ENCODE results near the gene SURF4.
"Not testable (repeated sequence)": the region's sequence is repeated elsewhere in the genome, so short reads cannot be mapped to it uniquely, and the experiment has no call there.

The SURF4 gene

DNA sequence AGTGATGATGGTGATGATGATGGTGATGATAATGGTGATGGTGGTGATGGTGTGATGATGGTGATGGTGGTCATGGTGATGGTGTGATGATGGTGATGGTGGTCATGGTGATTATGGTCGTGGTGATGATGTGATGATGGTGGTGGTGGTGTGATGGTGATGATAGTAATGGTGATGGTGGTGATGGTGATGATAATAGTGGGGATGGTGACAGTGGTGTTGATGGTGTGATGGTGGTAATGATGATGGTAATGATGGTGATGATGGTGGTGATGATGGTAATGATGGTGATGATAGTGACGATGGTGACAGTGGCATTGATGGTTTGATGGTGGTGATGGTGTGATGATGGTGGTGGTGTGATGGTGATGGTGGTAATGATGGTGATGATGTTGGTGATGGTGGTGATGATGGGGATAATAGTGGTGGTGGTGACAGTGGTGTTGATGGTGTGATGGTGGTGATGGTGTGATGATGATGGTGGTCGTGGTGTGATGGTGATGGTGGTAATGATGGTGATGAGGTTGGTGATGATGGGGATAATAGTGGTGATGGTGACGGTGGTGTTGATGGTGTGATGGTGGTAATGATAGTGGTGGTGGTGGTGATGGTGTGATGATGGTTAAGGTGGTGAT lies 6.8 kb upstream of the SURF4 start:
- no peak for DNase-seq (ENCODE audit: low read depth in 2 of 2)
- no peak overlapping the region for H3K4me3 ChIP-seq (replicated peaks in 1 of 2; ENCODE audit: low read depth in 2 of 2, low read length in 2 of 2)
- TF ChIP-seq, protein P1, sequence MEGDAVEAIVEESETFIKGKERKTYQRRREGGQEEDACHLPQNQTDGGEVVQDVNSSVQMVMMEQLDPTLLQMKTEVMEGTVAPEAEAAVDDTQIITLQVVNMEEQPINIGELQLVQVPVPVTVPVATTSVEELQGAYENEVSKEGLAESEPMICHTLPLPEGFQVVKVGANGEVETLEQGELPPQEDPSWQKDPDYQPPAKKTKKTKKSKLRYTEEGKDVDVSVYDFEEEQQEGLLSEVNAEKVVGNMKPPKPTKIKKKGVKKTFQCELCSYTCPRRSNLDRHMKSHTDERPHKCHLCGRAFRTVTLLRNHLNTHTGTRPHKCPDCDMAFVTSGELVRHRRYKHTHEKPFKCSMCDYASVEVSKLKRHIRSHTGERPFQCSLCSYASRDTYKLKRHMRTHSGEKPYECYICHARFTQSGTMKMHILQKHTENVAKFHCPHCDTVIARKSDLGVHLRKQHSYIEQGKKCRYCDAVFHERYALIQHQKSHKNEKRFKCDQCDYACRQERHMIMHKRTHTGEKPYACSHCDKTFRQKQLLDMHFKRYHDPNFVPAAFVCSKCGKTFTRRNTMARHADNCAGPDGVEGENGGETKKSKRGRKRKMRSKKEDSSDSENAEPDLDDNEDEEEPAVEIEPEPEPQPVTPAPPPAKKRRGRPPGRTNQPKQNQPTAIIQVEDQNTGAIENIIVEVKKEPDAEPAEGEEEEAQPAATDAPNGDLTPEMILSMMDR (IDR thresholded peaks at IDR 0.05; ENCODE audit: low read depth, low read length) = no peak

DNA sequence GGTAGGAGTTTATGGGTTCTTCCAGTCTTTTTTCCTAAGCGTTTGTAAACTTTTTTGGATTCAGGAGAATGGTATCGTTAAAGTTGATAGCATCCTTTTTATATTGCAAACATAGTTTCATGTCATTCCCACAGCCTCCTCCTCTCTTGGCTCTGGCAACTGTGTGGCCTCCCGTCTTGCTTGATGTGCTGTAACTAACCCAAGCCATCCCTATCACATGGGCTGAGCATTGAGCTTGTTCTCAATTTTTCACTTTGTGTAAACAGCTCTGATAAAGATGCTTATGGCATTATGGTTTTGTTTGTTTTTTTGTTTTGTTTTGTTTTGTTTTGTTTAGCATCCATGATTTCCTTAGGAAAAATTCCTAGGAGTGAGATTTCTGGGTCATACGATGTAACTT lies 4.9 kb upstream of the SURF4 start:
- no peak for DNase-seq (ENCODE audit: low read depth in 2 of 2)
- TF ChIP-seq, protein P1 (IDR thresholded peaks at IDR 0.05; ENCODE audit: low read depth, low read length) = no peak
- no peak overlapping the region for H3K4me3 ChIP-seq (replicated peaks in 1 of 2; ENCODE audit: low read depth in 2 of 2, low read length in 2 of 2)

DNA sequence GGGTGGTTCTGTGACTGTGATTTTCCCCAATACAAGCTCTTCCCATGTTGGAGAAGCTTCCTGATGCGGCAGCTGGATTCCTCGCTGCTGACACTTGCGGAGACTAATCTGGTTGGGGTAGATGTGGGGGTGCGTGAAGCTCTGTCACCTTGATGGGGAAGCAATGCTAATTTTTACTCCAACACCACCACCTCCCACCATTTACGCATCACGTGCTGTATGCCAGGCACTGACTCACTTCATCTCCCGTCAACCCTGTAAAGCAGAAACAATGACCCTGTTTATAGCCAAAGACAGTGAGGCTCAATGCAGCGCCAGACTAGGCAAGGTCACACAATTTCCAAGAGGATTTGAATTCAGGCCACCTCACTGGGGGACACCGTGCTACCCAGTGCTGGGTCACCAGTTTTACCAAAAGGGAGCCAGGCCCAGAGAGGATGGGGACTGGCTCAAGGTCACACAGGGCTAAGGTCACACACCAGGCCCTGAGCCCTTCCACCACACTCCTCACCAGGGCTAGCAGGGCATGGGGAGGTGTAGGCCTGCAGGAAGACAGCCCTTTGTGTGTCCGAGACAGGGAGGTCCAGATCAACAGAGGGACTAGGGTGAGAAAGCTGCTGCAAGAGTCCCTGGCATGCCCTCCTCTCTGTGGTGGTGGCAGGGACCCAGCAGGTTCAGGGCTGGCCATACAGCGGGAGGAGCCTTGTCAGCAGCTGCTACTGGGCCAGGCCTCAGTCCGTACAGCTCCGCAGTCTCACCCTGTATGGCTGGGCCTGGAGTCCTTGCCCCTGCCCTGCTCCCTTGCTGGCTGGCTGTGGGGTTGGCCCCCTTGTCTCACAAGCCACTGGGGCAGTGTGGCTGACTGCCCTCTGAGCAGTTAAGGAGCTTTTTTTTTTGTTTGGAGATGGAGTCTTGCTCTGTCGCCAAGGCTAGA lies 3.6 kb upstream of the SURF4 start:
- H3K4me3 ChIP-seq (replicated peaks in 1 of 2; ENCODE audit: low read depth in 2 of 2, low read length in 2 of 2) = no peak overlapping the region
- no peak for DNase-seq (ENCODE audit: low read depth in 2 of 2)
- TF ChIP-seq, protein P1 (IDR thresholded peaks at IDR 0.05; ENCODE audit: low read depth, low read length) = no peak

DNA sequence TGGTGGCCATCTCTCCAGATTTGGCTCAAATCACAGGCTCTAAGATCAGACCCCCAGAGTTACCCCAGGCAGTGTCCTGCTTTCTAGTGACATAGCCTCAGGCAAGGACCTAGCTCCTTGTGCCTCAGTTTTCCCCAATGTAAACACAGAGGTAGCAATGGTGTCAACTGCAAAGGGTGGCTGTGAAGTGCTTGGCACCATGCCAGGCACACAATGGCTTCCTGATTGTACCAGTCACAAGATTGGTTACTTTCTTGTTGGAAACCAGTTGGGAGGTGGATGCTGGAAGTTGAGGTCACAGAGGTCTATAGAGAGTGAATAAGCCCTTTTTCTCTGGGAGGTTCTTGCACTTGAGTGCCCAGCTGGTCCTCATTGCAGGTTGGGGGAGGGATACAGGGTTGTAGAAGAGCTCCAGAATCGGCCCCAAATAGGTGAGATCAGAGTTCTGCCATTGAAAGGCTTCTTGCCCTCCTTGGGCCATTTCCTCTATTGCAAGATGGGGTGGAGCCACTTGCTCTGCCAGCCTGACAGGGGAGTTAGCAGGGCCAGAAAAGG lies 2.6 kb upstream of the SURF4 start:
- no peak for DNase-seq (ENCODE audit: low read depth in 2 of 2)
- no peak overlapping the region for H3K4me3 ChIP-seq (replicated peaks in 1 of 2; ENCODE audit: low read depth in 2 of 2, low read length in 2 of 2)
- TF ChIP-seq, protein P1 (IDR thresholded peaks at IDR 0.05; ENCODE audit: low read depth, low read length) = no peak

DNA sequence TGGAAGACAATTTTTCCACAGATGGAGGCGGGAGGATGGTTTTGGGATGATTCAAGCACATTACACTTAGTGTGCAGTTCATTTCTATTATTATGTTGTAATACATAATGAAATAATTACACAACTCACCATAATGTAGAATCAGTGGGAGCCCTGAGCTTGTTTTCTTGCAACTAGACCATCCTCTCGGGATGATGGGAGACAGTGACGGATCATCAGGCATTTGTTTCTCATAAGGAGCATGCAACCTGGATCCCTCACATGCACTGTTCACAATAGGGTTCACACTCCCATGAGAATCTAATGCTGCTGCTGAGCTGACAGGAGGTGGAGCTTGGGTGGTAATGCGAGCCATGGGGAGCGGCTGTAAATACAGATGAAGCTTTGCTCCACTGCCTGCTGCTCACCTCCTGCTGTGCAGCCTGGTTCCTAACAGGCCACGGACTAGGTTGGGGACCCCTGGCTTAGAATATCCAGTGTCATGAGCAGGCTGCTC lies 1.9 kb upstream of the SURF4 start:
- no peak overlapping the region for H3K4me3 ChIP-seq (replicated peaks in 1 of 2; ENCODE audit: low read depth in 2 of 2, low read length in 2 of 2)
- TF ChIP-seq, protein P1 (IDR thresholded peaks at IDR 0.05; ENCODE audit: low read depth, low read length) = no peak
- DNase-seq (ENCODE audit: low read depth in 2 of 2) = peak; percentile 42 to 56

DNA sequence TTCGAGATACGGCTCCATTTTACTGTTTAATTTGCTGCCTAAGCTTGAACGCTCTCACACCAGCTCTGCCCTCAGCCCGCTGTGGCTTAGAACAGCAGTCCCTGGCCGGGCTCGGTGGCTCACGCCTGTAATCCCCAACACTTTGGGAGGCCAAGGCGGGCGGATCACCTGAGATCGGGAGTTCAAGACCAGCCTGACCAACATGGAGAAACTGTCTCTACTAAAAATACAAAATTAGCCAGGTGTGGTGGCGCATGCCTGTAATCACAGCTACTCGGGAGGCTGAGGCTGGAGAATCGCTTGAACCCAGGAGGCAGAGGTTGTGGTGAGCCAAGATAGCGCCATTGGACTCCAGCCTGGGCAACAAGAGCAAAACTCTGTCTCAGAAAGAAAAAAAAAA lies 1.4 kb upstream of the SURF4 start:
- H3K4me3 ChIP-seq (replicated peaks in 1 of 2; ENCODE audit: low read depth in 2 of 2, low read length in 2 of 2) = not testable (repeated sequence)

More for the DNA sequence above, 1.4 kb upstream of the SURF4 start:
- not testable (repeated sequence) for DNase-seq (ENCODE audit: low read depth in 2 of 2)
